HG02588 (cell line): Measurements from ENCODE around the gene HTR7.
"Not testable (repeated sequence)": the region's sequence is repeated elsewhere in the genome, so short reads cannot be mapped to it uniquely, and the experiment has no call there.

ENCODE experiments used
- ATAC-seq: cut with Tn5 transposase; IDR thresholded peaks from one replicate; pipeline ENCODE4 v1.9.1; 2021; ENCODE audit warnings: mild to moderate bottlenecking, moderate library complexity; ENCODE audit not compliant: unreplicated experiment

Gene HTR7

GRCh38 chr10:90857635-90858460 is at the start of gene HTR7:
HTR7 (minus strand) TSS chr10:90858039; CDS start chr10:90857671, 368 bp downstream.
- ATAC-seq: peak; percentile 70

- no peak for ATAC-seq
These were observed 48.8 kb upstream of the HTR7 start for GRCh38 chr10:90906596-90906995.

GRCh38 chr10:90905925-90906324 is 48.1 kb upstream of the HTR7 start:
- ATAC-seq: no peak

GRCh38 chr10:90896916-90897315 is 39.1 kb upstream of the HTR7 start:
- ATAC-seq: not testable (repeated sequence)

GRCh38 chr10:90893190-90893589 is 35.4 kb upstream of the HTR7 start:
- ATAC-seq: no peak

GRCh38 chr10:90890347-90890746 is 32.5 kb upstream of the HTR7 start:
- no peak for ATAC-seq

GRCh38 chr10:90889636-90890035 is 31.8 kb upstream of the HTR7 start:
- no peak for ATAC-seq

- ATAC-seq: no peak
These were observed 30.5 kb upstream of the HTR7 start for GRCh38 chr10:90888387-90888786.

GRCh38 chr10:90887555-90887954 is 29.7 kb upstream of the HTR7 start:
- no peak for ATAC-seq

- no peak for ATAC-seq
These were observed 27.3 kb upstream of the HTR7 start for GRCh38 chr10:90885176-90885575.

GRCh38 chr10:90884431-90884830 is 26.6 kb upstream of the HTR7 start:
- no peak for ATAC-seq

- ATAC-seq: not testable (repeated sequence)
These were observed 22.4 kb upstream of the HTR7 start for GRCh38 chr10:90880059-90880719.

GRCh38 chr10:90879062-90879461 is 21.2 kb upstream of the HTR7 start:
- no peak for ATAC-seq

- ATAC-seq: no peak
These were observed 14.8 kb upstream of the HTR7 start for GRCh38 chr10:90872648-90873020.

- ATAC-seq: peak; percentile 98
These were observed 14.2 kb upstream of the HTR7 start, which contains the start of gene RPP30 for GRCh38 chr10:90871766-90872647. RPP30 (plus strand) TSS chr10:90871974; CDS start chr10:90871987, 13 bp downstream.

GRCh38 chr10:90871279-90871765 is 13.5 kb upstream of the HTR7 start:
- ATAC-seq: peak; percentile 65

GRCh38 chr10:90866050-90866598 is 8.3 kb upstream of the HTR7 start:
- ATAC-seq: no peak

GRCh38 chr10:90865401-90865800 is 7.6 kb upstream of the HTR7 start:
- no peak for ATAC-seq

GRCh38 chr10:90862908-90863514 is 5.2 kb upstream of the HTR7 start:
- ATAC-seq: no peak

GRCh38 chr10:90860790-90861189 is 3.0 kb upstream of the HTR7 start:
- ATAC-seq: no peak
